ENCODE measurements around the gene TTC28. TPM values are rescaled to one million over a fixed set of nuclear protein-coding genes. Genes with fewer than 3 reads are reported as not detected.

TTC28 gene
- total and polyA plus RNA-seq, 2 donors (not counting 3 experiments of a cell fraction or from before 2014, with no cell fraction given), result 16.5 to 51.1 TPM

GRCh38 chr22:28123989-28124766, 555.5 kb downstream of the TTC28 start:
- no peak for TF ChIP-seq FOS (IDR thresholded peaks at IDR 0.05; ENCODE audit: borderline replicate concordance, insufficient read depth, low read length)
- TF ChIP-seq EZH2 (IDR thresholded peaks at IDR 0.05; ENCODE audit: borderline replicate concordance, low read depth, low read length, severe bottlenecking), result no peak
- no peak for TF ChIP-seq POLR2AphosphoS5 (IDR thresholded peaks at IDR 0.05; ENCODE audit: insufficient read depth, low read depth, low read length)
- TF ChIP-seq CTCF (IDR thresholded peaks at IDR 0.05; ENCODE audit: extremely low read depth in 1 of 2, insufficient read depth in 1 of 2, low read depth in 1 of 2, low read length in 2 of 2), result no peak
- TF ChIP-seq JUN (IDR thresholded peaks at IDR 0.05; ENCODE audit: borderline replicate concordance, insufficient read depth, insufficient read length, low read depth), result no peak
- no peak for TF ChIP-seq MAX (IDR thresholded peaks at IDR 0.05; ENCODE audit: insufficient read depth, insufficient read length)
- no peak for TF ChIP-seq POLR2A (IDR thresholded peaks at IDR 0.05; ENCODE audit: low read depth, low read length)
- TF ChIP-seq GATA2 (IDR thresholded peaks at IDR 0.05; ENCODE audit: insufficient read depth, insufficient read length, low read depth, low read length), result no peak
- no peak for TF ChIP-seq MYC (IDR thresholded peaks at IDR 0.05; ENCODE audit: low read depth, low read length)
- no peak for DNase-seq (ENCODE audit: low read depth, low spot score)
- BruUV-seq (replicated peaks), result no TSS peak
- H3K4me3 ChIP-seq (replicated peaks in 1 of 3; ENCODE audit: insufficient read depth in 1 of 3, low read depth in 1 of 3, low read length in 3 of 3), result no peak overlapping the region
- ChIA-PET POLR2A (no interaction called here), CTCF (interaction anchor here (0.6 to 2.8 kb wide), 4 partner anchors 12 to 1121 kb away, joined by 3 to 25 read pairs (median 3); no protein-coding TSS in a partner anchor)
- H3K79me2 ChIP-seq (ENCODE audit: control insufficient read depth, insufficient read depth, low read length), result no peaks in the 10 kb centered on the region
- H3K4me1 ChIP-seq (ENCODE audit: control insufficient read depth, extremely low read depth, insufficient read depth, low read length), result no peaks in the 10 kb centered on the region
- no peaks in the 10 kb centered on the region for H3K27me3 ChIP-seq (ENCODE audit: control insufficient read depth in 2 of 2, insufficient read depth in 2 of 2, low read length in 2 of 2)
- no peaks in the 10 kb centered on the region for H4K20me1 ChIP-seq (replicated peaks; ENCODE audit: control insufficient read depth, extremely low read depth, insufficient read depth, low read length)
- dilution Hi-C loops (cut with MboI; ENCODE audit: extremely low pct_ligation_motif_present, low sequenced_read_pairs), result no loop called here
- intact Hi-C loops (cut with micrococcal nuclease), result no loop called here
- no peak for FAIRE-seq
- no peaks in the 10 kb centered on the region for H3K9me3 ChIP-seq (replicated peaks; ENCODE audit: control insufficient read depth, insufficient read depth, low read length)
- no peaks in the 10 kb centered on the region for H3K36me3 ChIP-seq (ENCODE audit: control insufficient read depth in 2 of 2, extremely low read depth in 1 of 2, insufficient read depth in 2 of 2, low read length in 2 of 2)
- H3K27ac ChIP-seq (ENCODE audit: insufficient read depth, low read depth, low read length), result no peak overlapping the region
- H3K9me1 ChIP-seq (replicated peaks; ENCODE audit: control insufficient read depth, extremely low read depth, insufficient read depth, low read length), result no peaks in the 10 kb centered on the region
- H3K4me2 ChIP-seq (ENCODE audit: insufficient read depth, low read length), result no peak overlapping the region
- H2AFZ ChIP-seq (ENCODE audit: low read depth, low read length), result no peak overlapping the region
- H3K9ac ChIP-seq (replicated peaks; ENCODE audit: extremely low read depth, insufficient read depth, low read length), result no peak overlapping the region

Measured in endothelial cell of umbilical vein (primary cell).